PC-9 (cell line): ENCODE measurements around the gene ZNHIT1.

Source experiments
- CTCF ChIP-seq: fragments of 200-600 bp; sonication (generic); conservative IDR thresholded peaks from 2 replicates; pipeline ENCODE4 v1.6.1; 2017; ENCODE audit warnings: mixed run types, antibody characterized with exemption, mild to moderate bottlenecking, moderate library complexity
- EZH2 ChIP-seq: fragments of 200-600 bp; sonication (generic); IDR thresholded peaks from 2 replicates; pipeline ENCODE4 v1.8.0; 2017; ENCODE audit warnings: antibody characterized with exemption, low read depth

- TF ChIP-seq CTCF (no peak), EZH2 (no peak)
Observed at GRCh38 chr7:101185258-101185839, 32.6 kb upstream of the ZNHIT1 start.
